ENCODE data around the gene B4GALT2. TPM values are rescaled to one million over a fixed set of nuclear protein-coding genes. Genes with fewer than 3 reads are reported as not detected.

The B4GALT2 gene
- total RNA-seq, 6 experiments from 2014 or later = 87.8 to 107 (median 98.8) TPM

- Mint-ChIP-seq H3K4me3 (no peak overlapping the region), H3K27ac (no peak overlapping the region), H3K9me3 (no peaks in the 10 kb centered on the region), H3K4me1 (ENCODE audit: low read depth) (peaks cover 44% of the 10 kb centered on the region), H3K36me3 (ENCODE audit: low read depth) (no peaks in the 10 kb centered on the region; the same call in 1 of the 2 replicates), H3K27me3 (ENCODE audit: insufficient read depth) (peaks cover 3% of the 10 kb centered on the region)
- no peak for DNase-seq
- no peak for TF ChIP-seq CTCF (IDR thresholded peaks at IDR 0.05)
Measured at GRCh38 chr1:44027320-44027719, 48.3 kb downstream of the B4GALT2 start.

GRCh38 chr1:44029260-44029910, 50.4 kb downstream of the B4GALT2 start:
- Mint-ChIP-seq H3K27ac (peak overlapping the region; percentile 94), H3K9me3 (no peaks in the 10 kb centered on the region), H3K4me3 (peak overlapping the region; percentile 98), H3K36me3 (ENCODE audit: low read depth) (no peaks in the 10 kb centered on the region; the same call in 1 of the 2 replicates), H3K27me3 (ENCODE audit: insufficient read depth) (peaks cover 3% of the 10 kb centered on the region), H3K4me1 (ENCODE audit: low read depth) (peaks cover 41% of the 10 kb centered on the region)
- DNase-seq = no peak
- no peak for TF ChIP-seq CTCF (IDR thresholded peaks at IDR 0.05)

GRCh38 chr1:44029911-44030604, 51.0 kb downstream of the B4GALT2 start:
- H3K36me3 Mint-ChIP-seq (ENCODE audit: low read depth) = no peaks in the 10 kb centered on the region; the same call in 1 of the 2 replicates
- peak; percentile 78 for DNase-seq

GRCh38 chr1:44030605-44031251, 51.7 kb downstream of the B4GALT2 start:
- peak overlapping the region; percentile 48 for H3K27ac Mint-ChIP-seq
- DNase-seq = no peak

More at GRCh38 chr1:44029911-44030604, 51.0 kb downstream of the B4GALT2 start:
- peak overlapping the region; percentile 98 for H3K4me3 Mint-ChIP-seq
- no peak for TF ChIP-seq CTCF (IDR thresholded peaks at IDR 0.05)
- H3K27ac Mint-ChIP-seq = peak overlapping the region; percentile 94
- H3K9me3 Mint-ChIP-seq = no peaks in the 10 kb centered on the region
- H3K27me3 Mint-ChIP-seq (ENCODE audit: insufficient read depth) = peaks cover 3% of the 10 kb centered on the region
- H3K4me1 Mint-ChIP-seq (ENCODE audit: low read depth) = peaks cover 34% of the 10 kb centered on the region

More at GRCh38 chr1:44030605-44031251, 51.7 kb downstream of the B4GALT2 start:
- TF ChIP-seq CTCF (IDR thresholded peaks at IDR 0.05) = peak; percentile 53
- peaks cover 37% of the 10 kb centered on the region for H3K4me1 Mint-ChIP-seq (ENCODE audit: low read depth)
- H3K36me3 Mint-ChIP-seq (ENCODE audit: low read depth) = no peaks in the 10 kb centered on the region; the same call in 1 of the 2 replicates
- H3K27me3 Mint-ChIP-seq (ENCODE audit: insufficient read depth) = peaks cover 4% of the 10 kb centered on the region
- H3K9me3 Mint-ChIP-seq = no peaks in the 10 kb centered on the region
- peak overlapping the region; percentile 86 for H3K4me3 Mint-ChIP-seq

All from HFFc6 (cell line).